ENCODE data around the gene NBPF3.
"Not testable (repeated sequence)": the region's sequence is repeated elsewhere in the genome, so short reads cannot be mapped to it uniquely, and the experiment has no call there.

The NBPF3 gene

GRCh38 chr1:21439721-21440629 is at the start of gene NBPF3:
Gene NBPF3, plus strand, starts transcription at chr1:21440137. Its CDS starts 4,950 bp downstream, at chr1:21445087.
- DNase-seq (ENCODE audit: low read depth in 3 of 3): peak; percentile 69 to 80 (median 79)

GRCh38 chr1:21391497-21391896 is 48.4 kb upstream of the NBPF3 start:
- DNase-seq (ENCODE audit: low read depth in 3 of 3): no peak

- DNase-seq (ENCODE audit: low read depth in 3 of 3): no peak
Measured at GRCh38 chr1:21392587-21393263, 47.2 kb upstream of the NBPF3 start.

GRCh38 chr1:21396516-21396915 is 43.4 kb upstream of the NBPF3 start:
- DNase-seq (ENCODE audit: low read depth in 3 of 3): no peak

GRCh38 chr1:21397813-21398188 is 42.1 kb upstream of the NBPF3 start:
- peak in 1 of 3 donors; percentile 15 for DNase-seq (ENCODE audit: low read depth in 3 of 3)

GRCh38 chr1:21401726-21402346 is 38.1 kb upstream of the NBPF3 start:
- not testable (repeated sequence) for DNase-seq (ENCODE audit: low read depth in 3 of 3)

GRCh38 chr1:21406659-21407058 is 33.3 kb upstream of the NBPF3 start:
- DNase-seq (ENCODE audit: low read depth in 3 of 3): no peak

GRCh38 chr1:21409897-21410296 is 30.0 kb upstream of the NBPF3 start:
- DNase-seq (ENCODE audit: low read depth in 3 of 3): not testable (repeated sequence)

GRCh38 chr1:21414015-21414414 is 25.9 kb upstream of the NBPF3 start:
- no peak for DNase-seq (ENCODE audit: low read depth in 3 of 3)

- not testable (repeated sequence) for DNase-seq (ENCODE audit: low read depth in 3 of 3)
Measured at GRCh38 chr1:21420378-21420777, 19.6 kb upstream of the NBPF3 start.

- not testable (repeated sequence) for DNase-seq (ENCODE audit: low read depth in 3 of 3)
Measured at GRCh38 chr1:21421307-21421706, 18.6 kb upstream of the NBPF3 start.

GRCh38 chr1:21427798-21428480 is 12.0 kb upstream of the NBPF3 start:
- DNase-seq (ENCODE audit: low read depth in 3 of 3): not testable (repeated sequence)

GRCh38 chr1:21428481-21429073 is 11.4 kb upstream of the NBPF3 start:
- DNase-seq (ENCODE audit: low read depth in 3 of 3): not testable (repeated sequence)

GRCh38 chr1:21429210-21429609 is 10.7 kb upstream of the NBPF3 start:
- DNase-seq (ENCODE audit: low read depth in 3 of 3): not testable (repeated sequence)

- DNase-seq (ENCODE audit: low read depth in 3 of 3): not testable (repeated sequence)
Measured at GRCh38 chr1:21430875-21431274, 9.1 kb upstream of the NBPF3 start.

GRCh38 chr1:21434394-21434793 is 5.5 kb upstream of the NBPF3 start:
- DNase-seq (ENCODE audit: low read depth in 3 of 3): no peak

- DNase-seq (ENCODE audit: low read depth in 3 of 3): no peak
Measured at GRCh38 chr1:21435646-21436487, 4.1 kb upstream of the NBPF3 start.

GRCh38 chr1:21436488-21437340 is 3.2 kb upstream of the NBPF3 start:
- no peak for DNase-seq (ENCODE audit: low read depth in 3 of 3)

GRCh38 chr1:21437341-21437640 is 2.6 kb upstream of the NBPF3 start:
- no peak for DNase-seq (ENCODE audit: low read depth in 3 of 3)
